Heart right ventricle (tissue), 16 donors: ENCODE measurements around the gene C10orf71. TPM values are rescaled to one million over a fixed set of nuclear protein-coding genes. Genes with fewer than 3 reads are reported as not detected.
A peak's percentile ranks its signal among the peaks of the same experiment; 100 is the strongest.

Experiments
- ATAC-seq, 8 donors: fragments of 200-7000 bp; cut with Tn5 transposase; one replicate each; pipeline ENCODE4 v1.9.1; 2020; ENCODE audit warnings: mild to moderate bottlenecking in 8 of 8, moderate library complexity in 8 of 8, moderate number of reproducible peaks in 1 of 8
- DNase-seq, 2 donors: peaks; one replicate each; pipeline ENCODE4 v3.0.0-alpha.2; 2020
- H3K27ac ChIP-seq, 10 donors: fragments of 200-600 bp; sonication (generic) in 2 of 10; one replicate each; pipeline versions ENCODE4 v1.5.0 to v1.8.0; 2020 to 2022; ENCODE audit warnings: mild to moderate bottlenecking in 3 of 10
- H3K27me3 ChIP-seq, 7 donors: fragments of 200-600 bp; one replicate each; pipeline ENCODE4 v1.8.0; 2021 to 2022; ENCODE audit warnings: mild to moderate bottlenecking in 2 of 7
- H3K36me3 ChIP-seq, 9 donors: fragments of 200-600 bp; sonication (generic) in 1 of 9; one replicate each; pipeline versions ENCODE4 v1.5.0 to v1.8.0; 2020 to 2022; ENCODE audit warnings: mild to moderate bottlenecking in 2 of 9
- H3K4me1 ChIP-seq, 9 donors: fragments of 200-600 bp; sonication (generic) in 1 of 9; one replicate each; pipeline versions ENCODE4 v1.5.0 to v1.8.0; 2020 to 2022; ENCODE audit warnings: mild to moderate bottlenecking in 4 of 9
- H3K4me3 ChIP-seq, 10 donors: fragments of 200-600 bp; sonication (generic) in 2 of 10; one replicate each; pipeline versions ENCODE4 v1.5.0 to v1.8.0; 2020 to 2022; ENCODE audit warnings: mild to moderate bottlenecking in 7 of 10, moderate library complexity in 2 of 10
- H3K9me3 ChIP-seq, 11 donors: fragments of 200-600 bp in 10 of 11; sonication (generic) in 2 of 11; one replicate each; pipeline versions ENCODE4 v1.5.0 to v1.8.0; 2013 to 2022; ENCODE audit warnings: mild to moderate bottlenecking in 2 of 11, control low read depth in 1 of 11, moderate library complexity in 1 of 11
- CTCF ChIP-seq, 9 donors: fragments of 200-600 bp; sonication (generic) in 2 of 9; IDR thresholded peaks; one replicate each; pipeline versions ENCODE4 v1.5.0 to v1.8.0; 2021 to 2022; ENCODE audit warnings: antibody characterized with exemption in 9 of 9, mild to moderate bottlenecking in 5 of 9, moderate library complexity in 1 of 9
- WGBS, 2 donors: extraction: QIAGEN DNeasy Blood & Tissue Kit; methylation state at CpG; one replicate each; pipeline ENCODE4 v1.1.7; 2013; ENCODE audit warnings: inconsistent platforms in 1 of 2; 5-methylcytosine and 5-hydroxymethylcytosine counted together
- intact Hi-C, 10 donors: fragments of 100-400 bp; cut with DNase I; formaldehyde crosslinking; loops; one replicate each; pipeline versions ENCODE4 v1.11.1 to v1.14.2; 2022
- polyA plus RNA-seq, 2 donors: library from polyadenylated mRNA; stranded (reverse); fragments of 200-250 nt; gene quantifications; one replicate each; pipeline ENCODE4 v1.2.3, GENCODE V29; 2013
- total RNA-seq, 10 donors: library from RNA; stranded (reverse); fragmentation: NEBNext Ultra II Directional in 3 of 10; extraction: Animal tissue kit (Norgen Biotek cat#: 25700) in 3 of 10; gene quantifications; one replicate each; pipeline versions ENCODE4 v1.2.1 to v1.2.4, GENCODE V29; 2021 to 2023
- donor health status: Arrhythmogenic right ventricular cardiomyopathy.
- donor health status: ischemic (EF 13 %, LVEDD 7.1; RV severe dilation, severe dysfunction).
- donor health status: healthy with polysubstance abuse.
- donor health status: DM: no; HTN: yes; CAD: no.
- donor health status: DM: no; HTN: no; CAD: no.
- donor health status: ischemic (EF 25% LVEDD 6.9; RV normal size, moderate dysfunction).
- donor health status: ischemic (EF 25% LVEDD 5.7; RV mildly dilated, moderate dysfunction).
- donor health status: healthy.
- donor health status: DM: yes; HTN: yes; CAD: no.
- donor health status: Ischemic cardiomyopathy.
- donor health status: ischemic (EF 35%, LVEDD 5.7; RV mildly dilated, moderate dysfunction).
- donor health status: nonischemic (EF 11% LVEDD 7.7; RV severe dilation, severe dysfunction).
- donor health status: DM: yes; HTN: yes; CAD: no.
- donor health status: PGD.
- donor health status: ischemic (EF 29% LVEDD 5.4; RV normal size, mild dysfunction).
- donor health status: nonischemic (EF 23%, LVEDD 6.1; RV moderate dilation, normal function).

The C10orf71 gene
- total and polyA plus RNA-seq, 12 donors = 3.6 to 225 (median 149) TPM

DNA sequence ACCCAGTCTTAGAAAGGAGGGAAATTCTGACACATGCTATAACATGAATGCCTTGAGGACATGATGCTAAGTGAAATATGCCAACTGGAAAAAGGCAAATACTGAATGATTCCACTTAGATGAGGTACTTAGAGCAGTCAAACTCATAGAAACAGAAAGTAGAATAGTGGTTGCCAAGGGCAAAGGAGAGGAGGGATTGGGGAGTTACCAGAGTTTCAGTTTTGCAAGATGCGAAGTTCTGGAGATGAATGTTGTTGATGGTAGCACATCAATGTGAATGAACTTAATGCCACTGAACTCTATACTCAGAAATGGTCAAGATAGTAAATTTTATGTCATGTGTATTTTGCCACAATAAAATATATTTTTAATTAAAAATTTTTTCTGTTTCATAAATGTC, 58.0 kb downstream of the C10orf71 start:
- peaks cover 11 to 25% (median 18%) of the 10 kb centered on the region in 9 donors for H3K4me1 ChIP-seq
- no peak overlapping the region for H3K27ac ChIP-seq
- peaks cover 0 to 15% (median 5%) of the 10 kb centered on the region in 11 donors for H3K9me3 ChIP-seq
- TF ChIP-seq CTCF (IDR thresholded peaks at IDR 0.05) = no peak
- WGBS, 2 donors = 90 to 93% methylated on average over 1 of the region's 1 CpG
- no peaks in the 10 kb centered on the region for H3K36me3 ChIP-seq
- no peak for DNase-seq
- intact Hi-C loops = no loop called here
- no peak overlapping the region for H3K4me3 ChIP-seq
- no peak for ATAC-seq
- no peaks in the 10 kb centered on the region for H3K27me3 ChIP-seq

GRCh38 chr10:49357910-49358309, 58.9 kb downstream of the C10orf71 start:
- H3K4me1 ChIP-seq = peaks cover 11 to 29% (median 18%) of the 10 kb centered on the region in 9 donors
- ATAC-seq (no peak), DNase-seq (no peak)
- no peak overlapping the region for H3K4me3 ChIP-seq
- intact Hi-C loops = no loop called here
- no peaks in the 10 kb centered on the region for H3K27me3 ChIP-seq
- TF ChIP-seq CTCF (IDR thresholded peaks at IDR 0.05) = no peak
- no peaks in the 10 kb centered on the region for H3K36me3 ChIP-seq
- H3K27ac ChIP-seq = no peak overlapping the region
- H3K9me3 ChIP-seq = peaks cover 0 to 15% (median 5%) of the 10 kb centered on the region in 11 donors
- WGBS, 2 donors = 75 to 81% methylated on average over 2 of the region's 2 CpGs

GRCh38 chr10:49359349-49360270, 60.6 kb downstream of the C10orf71 start:
- no peak overlapping the region for H3K4me3 ChIP-seq
- H3K4me1 ChIP-seq = peaks cover 11 to 33% (median 18%) of the 10 kb centered on the region in 9 donors
- intact Hi-C loops = loop anchor here in 5 of 10 donors (10.0 kb wide), 3 partner anchors 145 to 705 kb away; no protein-coding TSS in a partner anchor
- DNase-seq = peak; percentile 30 to 38
- ATAC-seq = peak; percentile 40 to 70 (median 66)
- no peak for TF ChIP-seq CTCF (IDR thresholded peaks at IDR 0.05)
- WGBS, 2 donors = 36 to 39% methylated on average over 13 of the region's 13 CpGs
- peak overlapping the region in 9 of 10 donors; percentile 56 to 81 (median 68) for H3K27ac ChIP-seq
- no peaks in the 10 kb centered on the region for H3K27me3 ChIP-seq
- H3K9me3 ChIP-seq = peaks cover 0 to 15% (median 5%) of the 10 kb centered on the region in 11 donors
- H3K36me3 ChIP-seq = no peaks in the 10 kb centered on the region

DNA sequence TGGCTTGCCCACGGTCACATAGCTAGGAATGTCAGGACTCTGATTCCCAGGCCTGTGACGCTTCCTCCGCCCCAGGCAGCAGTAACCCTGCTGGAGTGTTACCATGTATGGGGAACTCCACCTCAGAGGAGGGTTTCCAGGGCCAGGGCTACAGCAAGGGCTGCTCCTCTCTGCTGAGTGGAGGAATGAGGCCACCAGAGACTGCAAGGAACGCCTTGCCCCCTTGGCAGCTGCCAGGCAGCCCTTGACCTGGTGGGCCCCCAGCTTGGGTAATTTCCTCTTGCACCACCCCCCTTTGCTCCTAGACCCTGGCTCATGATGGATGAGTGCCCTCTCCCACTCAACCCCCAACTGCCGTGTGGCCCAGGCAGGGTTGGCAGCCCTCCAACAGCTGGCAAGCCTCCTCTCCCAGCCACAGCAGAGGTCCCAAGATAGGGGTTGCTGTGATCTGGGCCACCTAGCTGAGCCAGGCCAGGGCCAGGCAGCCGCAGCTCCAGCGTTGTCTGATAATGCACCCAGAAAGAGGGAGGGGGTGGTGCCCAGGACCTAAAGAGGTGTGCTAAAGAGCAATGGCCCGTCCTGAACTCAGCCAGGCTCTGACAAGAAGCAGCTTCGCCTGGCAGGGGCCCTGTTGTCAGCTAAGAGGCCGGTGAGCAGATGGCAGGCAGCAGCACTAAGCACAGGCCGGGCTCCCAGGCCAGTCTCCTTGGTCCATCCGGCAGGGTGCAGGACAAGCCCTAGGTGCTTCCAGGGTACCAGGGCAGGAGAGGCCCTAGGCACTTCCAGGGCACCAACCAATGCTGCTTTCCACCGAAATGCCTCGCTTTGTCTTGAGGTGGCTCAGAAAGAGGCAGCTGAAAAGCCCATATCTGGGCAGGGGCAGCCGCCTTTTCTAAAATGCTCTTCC, 61.6 kb downstream of the C10orf71 start:
- Histone ChIP-seq H3K27ac (peak overlapping the region; percentile 49 to 81 (median 67)), H3K9me3 (peaks cover 0 to 15% (median 5%) of the 10 kb centered on the region in 11 donors), H3K36me3 (no peaks in the 10 kb centered on the region), H3K27me3 (no peaks in the 10 kb centered on the region), H3K4me1 (peaks cover 11 to 33% (median 18%) of the 10 kb centered on the region in 9 donors), H3K4me3 (no peak overlapping the region)
- ATAC-seq (peak; percentile 77 to 91 (median 88)), DNase-seq (peak; percentile 48 to 71)
- TF ChIP-seq CTCF (IDR thresholded peaks at IDR 0.05) = no peak
- intact Hi-C loops = loop anchor here in 5 of 10 donors (10.0 kb wide), 3 partner anchors 146 to 706 kb away; no protein-coding TSS in a partner anchor
- WGBS, 2 donors = 42 to 55% methylated on average over 15 of the region's 15 CpGs
